Stomach smooth muscle (tissue), 2 donors: ENCODE measurements around the gene EML5.

ENCODE experiments used
- H3K27ac ChIP-seq: one replicate; pipeline ENCODE4 v1.7.0; 2013; ENCODE audit warnings: mild to moderate bottlenecking, low read length, inconsistent platforms
- H3K27me3 ChIP-seq, 2 donors: one replicate each; pipeline ENCODE4 v1.7.0; 2013; ENCODE audit warnings: low read length in 2 of 2; ENCODE audit not compliant: insufficient read depth in 2 of 2, control insufficient read depth in 1 of 2
- H3K36me3 ChIP-seq, 2 donors: one replicate each; pipeline ENCODE4 v1.7.0; 2013; ENCODE audit warnings: low read length in 2 of 2; ENCODE audit not compliant: control insufficient read depth in 2 of 2, insufficient read depth in 2 of 2
- H3K4me1 ChIP-seq: one replicate; pipeline ENCODE4 v1.7.0; 2013; ENCODE audit warnings: low read length; ENCODE audit not compliant: control insufficient read depth, insufficient read depth
- H3K4me3 ChIP-seq, 2 donors: one replicate each; pipeline ENCODE4 v1.7.0; 2013; ENCODE audit warnings: low read length in 2 of 2
- H3K9ac ChIP-seq, 2 donors: one replicate each; pipeline ENCODE4 v1.7.0; 2013; ENCODE audit warnings: low read length in 2 of 2, mild to moderate bottlenecking in 1 of 2
- H3K9me3 ChIP-seq, 2 donors: one replicate each; pipeline ENCODE4 v1.7.0; 2013; ENCODE audit warnings: low read length in 2 of 2; ENCODE audit not compliant: control insufficient read depth in 2 of 2
- donor health status: healthy.
- donor health status: Pancreatic carcinoma.

Gene EML5

DNA sequence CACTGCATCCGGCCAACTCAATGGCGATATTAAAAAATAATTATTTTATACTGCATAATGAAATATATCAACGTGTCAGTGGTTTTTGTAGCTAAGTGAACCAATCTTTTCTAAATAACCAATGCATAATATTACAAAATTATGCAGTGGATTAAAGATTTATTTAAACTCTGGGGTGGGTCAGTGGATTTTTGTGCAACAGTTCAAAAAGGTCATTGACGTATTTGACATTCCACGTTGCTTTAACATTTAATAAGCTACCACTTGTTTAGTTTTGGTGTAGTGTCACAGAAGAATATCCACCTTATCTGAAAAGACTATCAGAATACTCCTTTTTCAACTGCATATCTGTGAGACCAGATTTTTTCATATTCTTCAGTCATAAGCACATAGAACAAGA, 227.3 kb downstream of the EML5 start:
- peaks cover 8% of the 10 kb centered on the region for H3K4me1 ChIP-seq
- no peaks in the 10 kb centered on the region for H3K9me3 ChIP-seq
- no peak overlapping the region for H3K4me3 ChIP-seq
- peaks cover 18 to 25% of the 10 kb centered on the region in 2 donors for H3K36me3 ChIP-seq
- no peak overlapping the region for H3K9ac ChIP-seq
- no peaks in the 10 kb centered on the region for H3K27me3 ChIP-seq
- no peak overlapping the region for H3K27ac ChIP-seq

DNA sequence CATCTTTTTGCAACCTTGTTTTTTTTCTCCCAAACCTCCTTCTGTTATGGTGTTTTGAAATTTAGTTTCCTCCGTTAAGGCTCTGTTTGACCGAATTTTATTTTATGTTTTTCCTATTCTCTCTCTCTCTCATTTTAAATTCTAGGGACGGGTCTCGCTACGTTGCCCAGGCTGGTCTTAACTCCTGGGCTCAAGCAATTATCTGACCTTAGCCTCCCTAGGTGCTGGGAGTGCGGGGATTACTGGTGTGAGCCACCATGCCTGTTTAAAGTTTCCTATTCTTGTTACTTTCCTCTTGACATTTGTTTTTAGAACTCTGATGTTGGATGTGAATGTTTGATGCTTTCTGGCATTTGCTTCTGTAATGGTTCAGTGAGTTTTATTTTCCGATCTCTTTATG, 228.9 kb downstream of the EML5 start:
- Histone ChIP-seq H3K4me1 (peaks cover 8% of the 10 kb centered on the region), H3K4me3 (peak overlapping the region; percentile 82 to 91), H3K27ac (no peak overlapping the region), H3K27me3 (no peaks in the 10 kb centered on the region), H3K9me3 (no peaks in the 10 kb centered on the region), H3K36me3 (peaks cover 10% of the 10 kb centered on the region in 2 donors), H3K9ac (peak overlapping the region; percentile 66 to 87)

GRCh38 chr14:88562831-88563686, 229.7 kb downstream of the EML5 start, which contains the start of gene ZC3H14:
TSS of gene ZC3H14 (plus strand) at chr14:88563037. CDS start at chr14:88563134, 97 bp downstream.
- H3K9ac ChIP-seq = peak within 1 kb of the TSS; percentile 66 to 87
- H3K4me1 ChIP-seq = peaks cover 8% of the 10 kb centered on the region
- H3K9me3 ChIP-seq = no peaks in the 10 kb centered on the region
- peaks cover 2 to 3% of the 10 kb centered on the region in 2 donors for H3K36me3 ChIP-seq
- no peaks in the 10 kb centered on the region for H3K27me3 ChIP-seq
- H3K4me3 ChIP-seq = peak within 1 kb of the TSS; percentile 82 to 91
- H3K27ac ChIP-seq = peak within 1 kb of the TSS; percentile 81

DNA sequence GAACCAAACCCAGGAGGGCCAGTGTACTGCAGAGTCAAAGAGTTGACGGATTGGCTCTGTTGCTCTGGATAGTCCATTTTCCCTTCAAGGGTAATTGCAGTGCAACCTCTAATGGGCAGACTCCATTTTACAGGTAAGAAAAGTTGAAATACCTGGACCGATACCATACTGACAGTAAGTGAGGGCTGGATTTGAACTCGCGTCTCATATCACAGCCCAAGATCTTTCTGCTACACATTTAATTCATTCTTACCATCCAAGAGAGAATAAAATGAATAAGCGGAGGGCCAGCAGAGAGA, 230.3 kb downstream of the EML5 start:
- Histone ChIP-seq H3K9ac (peak overlapping the region; percentile 47 to 87), H3K9me3 (no peaks in the 10 kb centered on the region), H3K36me3 (no peaks in the 10 kb centered on the region), H3K27ac (peak overlapping the region; percentile 81), H3K27me3 (no peaks in the 10 kb centered on the region), H3K4me1 (peaks cover 8% of the 10 kb centered on the region), H3K4me3 (peak overlapping the region; percentile 82 to 91)
